GM12873 (cell line): ENCODE data around the gene NDUFAF4.

Source experiments
- CTCF ChIP-seq: IDR thresholded peaks from 2 replicates; pipeline ENCODE4 v1.5.1; 2012; ENCODE audit warnings: low read depth, mild to moderate bottlenecking, moderate library complexity, low read length, control low read depth; ENCODE audit not compliant: insufficient read depth; ENCODE audit errors: missing control alignments

NDUFAF4 gene

DNA sequence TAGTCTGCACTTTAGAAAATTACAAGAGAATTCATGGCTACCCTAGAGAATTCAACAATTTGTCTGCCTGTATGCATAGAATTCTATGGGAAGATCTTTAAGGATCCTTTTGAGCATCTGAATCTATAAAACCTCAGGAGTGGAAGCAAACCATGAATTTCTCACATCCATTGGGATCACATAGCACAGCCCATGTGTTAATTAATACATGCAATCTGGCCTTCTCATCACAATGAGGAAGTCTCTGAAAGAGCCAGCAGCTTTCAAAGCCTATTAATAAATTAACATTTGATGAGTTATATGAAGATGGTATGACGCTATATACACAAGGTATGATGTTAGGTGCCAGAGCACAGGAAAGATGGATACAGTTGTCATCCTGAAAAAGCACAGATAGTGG lies 24.7 kb downstream of the NDUFAF4 start:
- no peak for TF ChIP-seq CTCF

DNA sequence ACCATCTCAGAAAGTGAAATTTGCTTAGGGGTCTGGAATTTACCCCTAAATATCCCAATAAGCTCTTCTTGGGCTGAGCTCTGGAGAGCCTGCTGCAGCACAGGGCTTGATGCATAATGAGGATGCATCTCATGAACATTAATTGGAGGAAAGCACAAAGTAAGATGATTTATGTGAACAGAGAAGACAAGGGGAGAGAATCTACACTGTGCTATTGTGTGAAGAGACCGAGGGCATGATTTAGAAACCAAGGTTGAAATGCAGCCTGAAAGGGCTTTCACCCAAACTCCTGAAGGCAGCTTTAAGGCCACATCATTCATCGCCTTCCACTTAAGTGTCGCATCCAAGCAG lies 32.7 kb downstream of the NDUFAF4 start:
- TF ChIP-seq CTCF, result no peak

DNA sequence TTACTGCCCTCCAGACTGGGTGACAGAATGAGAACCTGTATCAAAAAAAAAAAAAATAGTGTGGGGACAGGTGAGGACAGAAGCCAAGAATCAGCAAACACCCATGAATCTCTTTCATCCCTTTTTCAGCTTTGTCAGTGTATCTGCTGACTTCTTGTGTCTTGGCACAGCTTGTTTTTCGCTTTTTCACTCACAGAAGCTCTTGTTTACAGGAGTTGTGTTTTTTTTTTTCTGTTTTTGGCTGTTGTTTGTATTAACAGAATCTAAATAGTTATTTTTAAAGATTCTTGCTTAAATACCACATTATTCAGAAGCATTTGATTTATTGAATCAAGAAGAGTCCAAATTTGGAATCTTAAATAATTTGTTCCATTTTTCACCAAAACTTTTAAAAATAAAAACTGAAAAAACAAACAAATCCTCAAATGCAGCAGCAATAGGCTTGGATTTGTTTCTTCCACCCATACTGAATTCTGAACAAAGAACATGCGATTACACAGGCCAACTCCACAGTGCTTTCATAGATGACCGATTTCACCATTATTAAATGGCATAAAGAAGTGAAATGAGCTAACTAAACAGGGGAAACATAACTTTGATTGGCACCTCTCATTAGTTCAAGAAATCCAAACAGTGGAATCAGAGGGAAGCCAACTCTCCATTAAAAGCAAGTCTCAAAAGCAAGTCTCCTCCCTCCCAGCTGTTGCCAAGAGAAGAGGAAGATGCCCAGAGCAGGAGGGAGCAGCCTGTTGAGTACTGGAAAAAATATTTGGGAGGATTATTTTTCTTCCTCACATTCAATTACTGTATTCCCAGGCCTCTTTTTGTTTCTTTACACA lies 33.3 kb downstream of the NDUFAF4 start:
- TF ChIP-seq CTCF, result no peak

DNA sequence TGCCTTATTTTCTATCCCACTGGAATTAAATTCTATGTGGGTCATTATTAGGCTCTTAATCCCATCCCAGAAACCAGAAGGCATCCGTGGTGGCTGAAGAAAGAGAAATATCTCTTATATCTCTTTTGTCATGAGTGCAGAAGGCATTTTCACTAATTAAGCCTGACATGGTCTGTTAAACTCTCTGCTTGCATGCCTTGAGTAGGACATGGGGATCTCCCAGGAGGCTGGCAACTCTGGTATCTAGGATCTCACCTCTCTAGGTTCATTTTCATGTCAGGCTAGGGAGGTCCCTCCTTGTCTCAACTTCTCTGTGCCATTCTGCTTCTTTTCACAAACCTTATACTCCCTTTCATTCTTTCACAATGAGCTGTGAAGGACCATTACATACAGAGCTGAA lies 35.1 kb downstream of the NDUFAF4 start:
- TF ChIP-seq CTCF, result no peak

GRCh38 chr6:96861588-96861987 lies 36.1 kb downstream of the NDUFAF4 start:
- no peak for TF ChIP-seq CTCF

GRCh38 chr6:96856856-96857255 lies 40.8 kb downstream of the NDUFAF4 start:
- no peak for TF ChIP-seq CTCF

GRCh38 chr6:96853083-96853482 lies 44.6 kb downstream of the NDUFAF4 start:
- no peak for TF ChIP-seq CTCF
